Brain microvascular endothelial cell (primary cell): ENCODE measurements around the gene FAM120B.

Experiments
- DNase-seq: peaks from one replicate; pipeline ENCODE4 v3.0.0-alpha.2; 2020
- H3K27ac ChIP-seq: fragments of 250-450 bp; sonication (Bioruptor Pico); 2 replicates; pipeline ENCODE4 v1.5.1; 2020; ENCODE audit warnings: mild to moderate bottlenecking, moderate library complexity
- H3K27me3 ChIP-seq: fragments of 250-450 bp; sonication (Bioruptor Pico); replicated peaks from 2 replicates; pipeline ENCODE4 v1.5.1; 2020; ENCODE audit warnings: mild to moderate bottlenecking
- H3K36me3 ChIP-seq: fragments of 250-450 bp; sonication (Bioruptor Pico); replicated peaks from 2 replicates; pipeline ENCODE4 v1.5.1; 2020; ENCODE audit warnings: mild to moderate bottlenecking
- H3K4me3 ChIP-seq: 2 replicates; pipeline ENCODE4 v1.5.1; 2011; ENCODE audit warnings: low read depth, mild to moderate bottlenecking, control low read depth, low read length, moderate library complexity
- CTCF ChIP-seq: IDR thresholded peaks from 2 replicates; pipeline ENCODE4 v1.5.1; 2011; ENCODE audit warnings: low read depth, mild to moderate bottlenecking, moderate library complexity, low read length, control low read depth, inconsistent platforms; ENCODE audit errors: missing control alignments
- in situ Hi-C: cut with HindIII; loops from 2 replicates; pipeline ENCODE4 v1.10.0; 2017; ENCODE audit warnings: low sequenced_read_pairs, low pct_ligation_motif_present

The FAM120B gene

GRCh38 chr6:170371080-170371479, 64.5 kb downstream of the FAM120B start:
- TF ChIP-seq CTCF: no peak
- Histone ChIP-seq H3K27ac (no peak overlapping the region), H3K27me3 (no peaks in the 10 kb centered on the region), H3K36me3 (peaks cover 2% of the 10 kb centered on the region), H3K4me3 (no peak overlapping the region)
- peak; percentile 51 for DNase-seq
- in situ Hi-C loops: no loop called here

GRCh38 chr6:170371588-170371987, 65.0 kb downstream of the FAM120B start:
- peaks cover 2% of the 10 kb centered on the region for H3K36me3 ChIP-seq
- TF ChIP-seq CTCF: no peak
- H3K27ac ChIP-seq: no peak overlapping the region
- in situ Hi-C loops: no loop called here
- no peak overlapping the region for H3K4me3 ChIP-seq
- no peaks in the 10 kb centered on the region for H3K27me3 ChIP-seq
- no peak for DNase-seq

GRCh38 chr6:170372380-170373325, 66.1 kb downstream of the FAM120B start:
- Histone ChIP-seq H3K36me3 (peaks cover 2% of the 10 kb centered on the region), H3K4me3 (no peak overlapping the region), H3K27me3 (no peaks in the 10 kb centered on the region), H3K27ac (no peak overlapping the region)
- DNase-seq: no peak
- TF ChIP-seq CTCF: no peak
- in situ Hi-C loops: no loop called here

- Histone ChIP-seq H3K27me3 (no peaks in the 10 kb centered on the region), H3K4me3 (no peak overlapping the region), H3K36me3 (no peaks in the 10 kb centered on the region), H3K27ac (no peak overlapping the region)
- in situ Hi-C loops: no loop called here
- DNase-seq: no peak
- TF ChIP-seq CTCF: no peak
These were observed 68.2 kb downstream of the FAM120B start for GRCh38 chr6:170374571-170375444.

- no peak overlapping the region for H3K27ac ChIP-seq
- H3K4me3 ChIP-seq: no peak overlapping the region
- no peaks in the 10 kb centered on the region for H3K36me3 ChIP-seq
- H3K27me3 ChIP-seq: no peaks in the 10 kb centered on the region
- in situ Hi-C loops: no loop called here
- no peak for TF ChIP-seq CTCF
- DNase-seq: no peak
These were observed 69.1 kb downstream of the FAM120B start for GRCh38 chr6:170375661-170376060.
